ENCODE data around the gene LCTL.

Gene LCTL

GRCh38 chr15:66587020-66587419 lies 21.2 kb upstream of the LCTL start:
- in situ Hi-C loops (cut with HindIII; ENCODE audit: low sequenced_read_pairs) = no loop called here
- no peak for DNase-seq (ENCODE audit: low read depth, low spot score)
- H3K4me3 ChIP-seq (ENCODE audit: low read depth, low read length) = no peak overlapping the region
- TF ChIP-seq CTCF (IDR thresholded peaks at IDR 0.05; ENCODE audit: low read depth, low read length) = no peak

- DNase-seq (ENCODE audit: low read depth, low spot score) = no peak
- in situ Hi-C loops (cut with HindIII; ENCODE audit: low sequenced_read_pairs) = no loop called here
- no peak for TF ChIP-seq CTCF (IDR thresholded peaks at IDR 0.05; ENCODE audit: low read depth, low read length)
- no peak overlapping the region for H3K4me3 ChIP-seq (ENCODE audit: low read depth, low read length)
These were observed 20.6 kb upstream of the LCTL start for GRCh38 chr15:66586155-66586976.

- DNase-seq (ENCODE audit: low read depth, low spot score) = no peak
- in situ Hi-C loops (cut with HindIII; ENCODE audit: low sequenced_read_pairs) = no loop called here
- no peak for TF ChIP-seq CTCF (IDR thresholded peaks at IDR 0.05; ENCODE audit: low read depth, low read length)
- H3K4me3 ChIP-seq (ENCODE audit: low read depth, low read length) = no peak overlapping the region
These were observed 16.3 kb upstream of the LCTL start for GRCh38 chr15:66581972-66582537.

- no peak overlapping the region for H3K4me3 ChIP-seq (ENCODE audit: low read depth, low read length)
- DNase-seq (ENCODE audit: low read depth, low spot score) = peak; percentile 38
- no peak for TF ChIP-seq CTCF (IDR thresholded peaks at IDR 0.05; ENCODE audit: low read depth, low read length)
- in situ Hi-C loops (cut with HindIII; ENCODE audit: low sequenced_read_pairs) = no loop called here
These were observed 14.8 kb upstream of the LCTL start for GRCh38 chr15:66580643-66581042.

- DNase-seq (ENCODE audit: low read depth, low spot score) = peak; percentile 25
- H3K4me3 ChIP-seq (ENCODE audit: low read depth, low read length) = no peak overlapping the region
- in situ Hi-C loops (cut with HindIII; ENCODE audit: low sequenced_read_pairs) = no loop called here
- no peak for TF ChIP-seq CTCF (IDR thresholded peaks at IDR 0.05; ENCODE audit: low read depth, low read length)
These were observed 12.6 kb upstream of the LCTL start for GRCh38 chr15:66578286-66578875.

GRCh38 chr15:66574596-66574950 lies 8.8 kb upstream of the LCTL start:
- no peak for TF ChIP-seq CTCF (IDR thresholded peaks at IDR 0.05; ENCODE audit: low read depth, low read length)
- in situ Hi-C loops (cut with HindIII; ENCODE audit: low sequenced_read_pairs) = no loop called here

More at GRCh38 chr15:66574596-66574950, 8.8 kb upstream of the LCTL start:
- DNase-seq (ENCODE audit: low read depth, low spot score) = no peak
- no peak overlapping the region for H3K4me3 ChIP-seq (ENCODE audit: low read depth, low read length)
